HG03103 (cell line): ENCODE measurements around the gene ARL11.
A peak's percentile ranks its signal among the peaks of the same experiment; 100 is the strongest.
"Not testable (repeated sequence)": the region's sequence is repeated elsewhere in the genome, so short reads cannot be mapped to it uniquely, and the experiment has no call there.

Source experiments
- ATAC-seq: cut with Tn5 transposase; IDR thresholded peaks from one replicate; pipeline ENCODE4 v1.9.1; 2021; ENCODE audit warnings: low read depth; ENCODE audit not compliant: unreplicated experiment

ARL11 gene

GRCh38 chr13:49610176-49610575 is 18.1 kb upstream of the ARL11 start:
- ATAC-seq: no peak

- not testable (repeated sequence) for ATAC-seq
Measured at GRCh38 chr13:49612042-49612441, 16.3 kb upstream of the ARL11 start.

GRCh38 chr13:49615836-49616675 is 12.3 kb upstream of the ARL11 start:
- ATAC-seq: no peak

- ATAC-seq: no peak
Measured at GRCh38 chr13:49616676-49617065, 11.6 kb upstream of the ARL11 start.

GRCh38 chr13:49620170-49620621 is 8.1 kb upstream of the ARL11 start:
- ATAC-seq: peak; percentile 68

GRCh38 chr13:49622174-49622946 is 5.9 kb upstream of the ARL11 start:
- no peak for ATAC-seq

- no peak for ATAC-seq
Measured at GRCh38 chr13:49624229-49624628, 4.1 kb upstream of the ARL11 start.

GRCh38 chr13:49625392-49626079 is 2.8 kb upstream of the ARL11 start:
- no peak for ATAC-seq

- ATAC-seq: no peak
Measured at GRCh38 chr13:49629196-49629938, 1.1 kb downstream of the ARL11 start.

- ATAC-seq: no peak
Measured at GRCh38 chr13:49629947-49630346, 1.6 kb downstream of the ARL11 start.

- no peak for ATAC-seq
Measured at GRCh38 chr13:49630580-49630979, 2.3 kb downstream of the ARL11 start.

- no peak for ATAC-seq
Measured at GRCh38 chr13:49632156-49632555, 3.8 kb downstream of the ARL11 start.

- ATAC-seq: no peak
Measured at GRCh38 chr13:49633710-49634109, 5.4 kb downstream of the ARL11 start.

GRCh38 chr13:49635599-49636433 is 7.5 kb downstream of the ARL11 start:
- ATAC-seq: no peak

- ATAC-seq: no peak
Measured at GRCh38 chr13:49636705-49637104, 8.4 kb downstream of the ARL11 start.

GRCh38 chr13:49638030-49638743 is 9.9 kb downstream of the ARL11 start:
- no peak for ATAC-seq

- ATAC-seq: no peak
Measured at GRCh38 chr13:49638744-49639072, 10.4 kb downstream of the ARL11 start.

- no peak for ATAC-seq
Measured at GRCh38 chr13:49641801-49642291, 13.5 kb downstream of the ARL11 start.
